ENCODE data around the gene OSBPL5. TPM values are rescaled to one million over a fixed set of nuclear protein-coding genes. Genes with fewer than 3 reads are reported as not detected.

Gene OSBPL5, protein sequence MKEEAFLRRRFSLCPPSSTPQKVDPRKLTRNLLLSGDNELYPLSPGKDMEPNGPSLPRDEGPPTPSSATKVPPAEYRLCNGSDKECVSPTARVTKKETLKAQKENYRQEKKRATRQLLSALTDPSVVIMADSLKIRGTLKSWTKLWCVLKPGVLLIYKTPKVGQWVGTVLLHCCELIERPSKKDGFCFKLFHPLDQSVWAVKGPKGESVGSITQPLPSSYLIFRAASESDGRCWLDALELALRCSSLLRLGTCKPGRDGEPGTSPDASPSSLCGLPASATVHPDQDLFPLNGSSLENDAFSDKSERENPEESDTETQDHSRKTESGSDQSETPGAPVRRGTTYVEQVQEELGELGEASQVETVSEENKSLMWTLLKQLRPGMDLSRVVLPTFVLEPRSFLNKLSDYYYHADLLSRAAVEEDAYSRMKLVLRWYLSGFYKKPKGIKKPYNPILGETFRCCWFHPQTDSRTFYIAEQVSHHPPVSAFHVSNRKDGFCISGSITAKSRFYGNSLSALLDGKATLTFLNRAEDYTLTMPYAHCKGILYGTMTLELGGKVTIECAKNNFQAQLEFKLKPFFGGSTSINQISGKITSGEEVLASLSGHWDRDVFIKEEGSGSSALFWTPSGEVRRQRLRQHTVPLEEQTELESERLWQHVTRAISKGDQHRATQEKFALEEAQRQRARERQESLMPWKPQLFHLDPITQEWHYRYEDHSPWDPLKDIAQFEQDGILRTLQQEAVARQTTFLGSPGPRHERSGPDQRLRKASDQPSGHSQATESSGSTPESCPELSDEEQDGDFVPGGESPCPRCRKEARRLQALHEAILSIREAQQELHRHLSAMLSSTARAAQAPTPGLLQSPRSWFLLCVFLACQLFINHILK
- 10 to 100 TPM; 17.9 to 26.8 (median 21.5) TPM for polyA plus RNA-seq (ENCODE audit: insufficient read length in 4 of 4)

DNA sequence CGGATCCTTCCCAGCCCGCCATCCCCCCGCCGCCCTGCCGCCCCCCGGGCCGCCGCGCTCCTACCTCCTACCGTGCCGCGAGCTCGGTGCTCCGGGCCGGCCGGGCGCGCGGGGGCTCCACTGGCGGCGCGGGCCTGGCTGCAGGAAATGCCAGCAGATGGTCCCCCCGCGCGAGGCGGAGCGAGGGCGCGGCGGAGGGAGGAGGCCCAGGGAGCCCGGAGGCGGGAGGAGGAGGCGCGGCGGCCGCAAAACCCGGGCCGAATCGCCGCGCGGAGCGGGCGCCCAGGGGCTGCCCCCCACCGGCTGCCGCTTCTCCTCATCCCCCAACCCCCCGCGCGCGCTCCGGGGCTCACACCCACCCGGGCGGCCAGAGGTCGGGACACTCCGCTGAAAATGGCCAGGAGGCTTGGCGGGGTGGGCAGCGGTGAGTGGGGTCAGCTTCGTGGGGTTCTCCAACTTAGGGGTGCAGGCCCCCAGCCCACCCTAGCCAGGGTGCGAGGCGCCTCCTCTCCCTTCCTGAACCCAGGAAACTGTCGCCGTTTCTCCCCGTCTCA is at the start of gene OSBPL5:
Gene OSBPL5, minus strand, starts transcription at position 159 of the 554 bp plus-strand sequence. CDS start 36,162 bp downstream, outside the sequence.
- peak in 1 of 4 donors; percentile 60 for DNase-seq (ENCODE audit: low read depth in 4 of 4, low spot score in 3 of 4)

DNA sequence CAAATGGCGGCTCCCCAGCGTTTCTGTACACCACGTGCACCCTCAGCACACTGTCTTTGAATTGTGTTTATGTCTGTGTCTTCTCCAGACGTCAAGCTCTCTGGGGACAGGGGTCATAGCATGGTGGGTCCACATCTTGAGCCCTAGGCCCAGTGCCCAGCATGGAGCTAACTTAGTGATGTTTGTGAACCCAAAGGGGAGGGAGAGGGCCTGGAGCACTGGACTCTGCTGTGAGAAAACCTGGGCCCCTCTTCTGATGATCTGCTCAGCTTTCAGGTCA is 49.2 kb upstream of the OSBPL5 start:
- no peak for DNase-seq (ENCODE audit: low read depth in 4 of 4, low spot score in 3 of 4)

DNA sequence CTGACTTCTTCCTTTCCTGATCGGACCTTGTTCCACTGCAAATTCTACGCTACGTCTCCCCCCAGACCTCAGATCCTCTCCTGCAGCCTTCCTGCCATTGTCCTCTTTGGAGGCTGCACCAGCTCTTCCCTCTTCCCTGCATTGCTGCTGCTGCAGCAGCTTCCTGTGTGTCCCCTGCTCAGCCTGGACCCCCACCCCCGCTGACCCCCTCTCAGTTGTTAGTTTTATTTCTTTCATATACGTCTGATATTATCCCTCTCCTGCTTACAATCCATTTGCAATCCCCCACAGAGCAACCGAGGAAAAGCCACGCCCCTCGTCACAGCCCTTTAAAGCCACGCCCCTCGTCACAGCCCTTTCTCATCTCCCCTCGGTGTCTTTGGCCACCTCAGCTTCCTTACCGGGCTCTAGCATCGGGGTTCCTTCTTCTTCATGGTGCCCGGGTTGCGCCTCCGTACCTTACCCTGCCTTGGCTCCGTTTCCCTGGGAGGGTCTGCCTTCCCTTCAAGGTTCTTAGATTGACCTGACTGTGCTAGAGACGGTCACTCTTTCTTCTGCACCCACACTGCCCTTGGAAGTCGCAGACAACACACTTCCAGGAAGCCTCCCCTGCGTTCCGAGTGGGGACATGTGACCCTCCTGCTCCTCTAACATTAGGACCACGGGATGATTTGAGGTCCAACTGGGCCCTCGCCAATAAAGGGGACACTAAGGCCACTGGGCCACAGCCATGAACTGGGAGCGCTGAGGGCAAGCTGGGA is 48.7 kb upstream of the OSBPL5 start:
- no peak for DNase-seq (ENCODE audit: low read depth in 4 of 4, low spot score in 3 of 4)

- no peak for DNase-seq (ENCODE audit: low read depth in 4 of 4, low spot score in 3 of 4)
Observed at GRCh38 chr11:3208272-3208671, 43.2 kb upstream of the OSBPL5 start.

GRCh38 chr11:3207526-3208189 is 42.5 kb upstream of the OSBPL5 start:
- DNase-seq (ENCODE audit: low read depth in 4 of 4, low spot score in 3 of 4): no peak

DNA sequence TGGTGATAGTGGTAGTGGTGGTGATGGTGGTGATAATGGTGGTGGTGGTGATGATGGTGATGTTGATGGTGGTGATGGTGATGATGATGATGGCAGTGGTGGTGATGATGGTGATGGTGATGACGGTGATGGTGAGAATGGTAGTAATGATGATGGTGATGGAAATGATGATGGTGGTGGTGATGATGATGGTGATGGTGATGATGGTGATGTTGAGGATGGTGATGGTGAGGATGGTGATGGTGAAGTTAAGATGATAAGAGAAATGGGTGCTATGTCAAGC is 41.8 kb upstream of the OSBPL5 start:
- no peak for DNase-seq (ENCODE audit: low read depth in 4 of 4, low spot score in 3 of 4)

- no peak for DNase-seq (ENCODE audit: low read depth in 4 of 4, low spot score in 3 of 4)
Observed at GRCh38 chr11:3206156-3206921, 41.2 kb upstream of the OSBPL5 start.

DNA sequence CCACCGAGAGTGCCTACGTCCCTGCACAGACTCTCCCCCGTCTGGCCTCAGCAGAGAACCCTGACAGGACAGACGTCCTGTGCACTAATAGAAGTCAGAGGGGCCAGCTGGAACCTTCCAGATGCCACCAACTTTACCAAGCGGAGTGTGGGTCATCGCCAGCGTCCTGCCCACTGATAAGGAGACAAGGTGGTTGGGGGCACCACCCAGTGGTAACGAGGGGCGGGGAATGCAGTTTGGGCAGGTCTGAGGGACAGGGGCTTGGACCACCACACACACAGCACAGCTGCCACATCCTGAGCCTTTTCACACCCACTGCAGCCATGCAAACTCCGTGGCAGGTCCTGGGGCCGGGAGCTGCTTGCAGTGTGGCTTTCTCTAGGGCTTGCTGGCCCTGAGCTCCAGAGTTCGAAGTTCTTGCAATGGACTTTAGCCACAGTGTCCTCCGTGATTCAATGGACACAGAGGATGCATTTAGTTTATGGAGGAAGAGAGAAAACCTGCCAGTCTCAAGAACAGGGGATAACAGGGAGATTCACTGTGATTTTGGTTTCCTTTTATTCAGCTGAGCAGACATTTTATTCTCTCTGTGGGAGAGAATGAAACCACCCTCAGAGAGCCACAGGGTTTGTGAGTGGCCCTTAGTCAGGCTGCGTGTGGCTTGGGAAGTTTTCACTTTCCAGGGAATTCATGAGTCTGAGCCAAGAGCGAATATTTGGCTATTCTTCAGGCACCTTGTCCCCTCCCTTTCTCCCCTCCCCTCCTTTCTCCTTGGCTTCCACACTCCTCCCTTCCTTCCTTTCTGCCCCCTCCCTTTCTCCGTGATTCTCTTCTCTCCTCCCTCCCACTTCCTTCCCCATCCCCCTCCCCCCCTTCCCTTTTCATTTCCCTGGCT is 40.4 kb upstream of the OSBPL5 start:
- DNase-seq (ENCODE audit: low read depth in 4 of 4, low spot score in 3 of 4): no peak

GRCh38 chr11:3204141-3205015 is 39.3 kb upstream of the OSBPL5 start:
- DNase-seq (ENCODE audit: low read depth in 4 of 4, low spot score in 3 of 4): no peak

DNA sequence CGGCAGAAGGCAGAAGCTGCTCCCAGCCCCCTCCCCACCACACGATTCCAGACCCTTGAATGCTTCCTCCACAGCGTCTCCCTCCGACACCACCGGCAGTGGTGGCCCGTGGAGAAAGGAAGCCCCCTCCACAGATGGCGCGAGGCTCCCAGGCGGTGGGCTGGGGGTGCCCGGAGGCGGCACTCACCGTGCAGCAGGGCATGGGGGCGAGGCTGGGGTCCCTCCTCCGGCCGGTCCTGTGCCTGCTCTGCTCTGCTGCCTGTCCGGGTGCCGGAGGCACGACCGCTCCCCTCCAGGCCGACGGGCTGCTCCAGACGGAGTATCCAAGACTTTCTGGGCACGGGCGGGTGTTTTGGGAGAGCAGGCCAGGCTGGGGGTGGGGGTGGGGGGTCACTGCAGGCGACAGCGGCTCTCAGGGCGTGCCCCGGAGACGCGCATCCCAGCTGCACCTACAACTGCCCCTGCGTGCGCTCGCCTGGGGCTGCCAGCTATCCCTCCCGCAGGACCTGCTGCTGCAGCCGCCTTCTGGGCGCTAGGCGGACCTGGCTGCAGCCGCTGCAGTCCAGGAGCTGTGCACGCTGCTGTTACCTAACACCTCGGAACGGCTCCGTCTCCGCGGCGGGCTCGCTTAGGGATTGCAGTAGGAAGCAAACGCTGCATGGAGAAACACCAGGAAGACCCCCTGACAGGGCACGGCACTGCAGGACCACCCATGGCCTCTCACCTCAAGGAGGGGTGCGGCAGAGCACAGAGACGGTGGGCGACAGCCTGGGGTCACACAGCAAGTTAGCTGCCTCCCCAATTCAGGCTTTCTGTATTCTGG is 38.3 kb upstream of the OSBPL5 start:
- DNase-seq (ENCODE audit: low read depth in 4 of 4, low spot score in 3 of 4): no peak

- no peak for DNase-seq (ENCODE audit: low read depth in 4 of 4, low spot score in 3 of 4)
Observed at GRCh38 chr11:3202759-3203158, 37.6 kb upstream of the OSBPL5 start.

- no peak for DNase-seq (ENCODE audit: low read depth in 4 of 4, low spot score in 3 of 4)
Observed at GRCh38 chr11:3202305-3202704, 37.2 kb upstream of the OSBPL5 start.

DNA sequence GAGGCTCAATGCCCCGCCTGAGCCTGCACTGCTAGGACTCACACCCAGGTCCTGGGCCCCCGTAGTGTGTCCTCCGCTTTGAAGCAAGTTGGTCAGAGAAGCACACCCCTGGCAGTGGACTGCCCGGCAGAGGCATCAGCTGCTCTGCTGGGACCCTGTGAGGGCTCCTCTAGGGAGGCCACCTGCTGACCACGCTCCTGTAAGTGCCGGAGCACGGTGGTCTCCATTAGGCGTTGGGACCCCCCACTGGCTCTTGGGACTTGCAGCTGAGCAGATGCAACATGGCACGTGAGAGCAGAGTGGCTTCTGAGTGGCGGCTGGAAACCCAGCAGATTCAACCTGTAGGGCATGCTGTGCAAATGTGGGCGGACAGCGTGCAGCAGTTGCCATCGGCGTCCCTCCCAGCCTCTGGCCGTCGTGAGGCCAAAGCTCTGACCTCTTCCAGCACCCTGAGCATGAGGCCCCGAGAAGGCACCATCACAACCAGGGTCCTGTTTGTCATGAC is 36.6 kb upstream of the OSBPL5 start:
- DNase-seq (ENCODE audit: low read depth in 4 of 4, low spot score in 3 of 4): no peak

- DNase-seq (ENCODE audit: low read depth in 4 of 4, low spot score in 3 of 4): no peak
Observed at GRCh38 chr11:3201112-3201581, 36.0 kb upstream of the OSBPL5 start.

DNA sequence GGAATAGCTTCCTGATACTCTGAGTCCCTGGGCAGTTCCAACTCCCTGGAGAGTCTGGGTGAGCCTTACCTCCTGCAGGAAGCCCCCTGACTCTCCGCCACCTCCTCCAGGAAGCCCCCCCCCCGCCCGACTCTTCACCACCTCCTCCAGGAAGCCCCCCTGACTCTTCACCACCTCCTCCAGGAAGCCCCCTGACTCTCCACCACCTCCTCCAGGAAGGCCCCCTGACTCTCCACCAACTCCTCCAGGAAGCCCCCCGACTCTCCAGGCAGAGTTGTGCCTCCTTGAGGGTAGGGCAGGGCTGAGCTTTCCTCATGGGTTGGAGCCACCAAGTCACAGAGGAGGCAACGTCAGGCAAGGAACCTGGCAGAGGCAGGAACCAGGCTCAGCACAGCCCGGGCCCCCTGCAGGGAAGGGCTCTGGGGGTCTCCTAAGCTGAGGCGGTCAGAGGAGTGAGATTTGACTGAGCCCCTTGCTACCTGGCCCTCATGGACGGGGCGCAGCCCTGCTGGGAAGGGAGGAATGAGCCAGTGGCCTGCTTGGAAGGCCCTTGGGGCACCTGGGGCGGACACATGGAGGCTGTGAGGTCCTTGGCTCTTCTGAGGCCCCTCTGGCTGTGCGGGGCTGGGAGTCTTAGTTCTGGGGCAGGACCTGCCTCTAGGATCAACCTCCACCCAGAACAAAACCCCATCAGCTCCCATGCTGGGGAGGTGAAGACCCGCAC is 35.4 kb upstream of the OSBPL5 start:
- DNase-seq (ENCODE audit: low read depth in 4 of 4, low spot score in 3 of 4): no peak
